Fibroblast of skin of right biceps (primary cell): ENCODE results near the gene ACAA1.
"Not testable (repeated sequence)": the region's sequence is repeated elsewhere in the genome, so short reads cannot be mapped to it uniquely, and the experiment has no call there.

Source experiments
- DNase-seq: peaks from one replicate; pipeline ENCODE4 v3.0.0-alpha.2; 2013

ACAA1 gene

DNA sequence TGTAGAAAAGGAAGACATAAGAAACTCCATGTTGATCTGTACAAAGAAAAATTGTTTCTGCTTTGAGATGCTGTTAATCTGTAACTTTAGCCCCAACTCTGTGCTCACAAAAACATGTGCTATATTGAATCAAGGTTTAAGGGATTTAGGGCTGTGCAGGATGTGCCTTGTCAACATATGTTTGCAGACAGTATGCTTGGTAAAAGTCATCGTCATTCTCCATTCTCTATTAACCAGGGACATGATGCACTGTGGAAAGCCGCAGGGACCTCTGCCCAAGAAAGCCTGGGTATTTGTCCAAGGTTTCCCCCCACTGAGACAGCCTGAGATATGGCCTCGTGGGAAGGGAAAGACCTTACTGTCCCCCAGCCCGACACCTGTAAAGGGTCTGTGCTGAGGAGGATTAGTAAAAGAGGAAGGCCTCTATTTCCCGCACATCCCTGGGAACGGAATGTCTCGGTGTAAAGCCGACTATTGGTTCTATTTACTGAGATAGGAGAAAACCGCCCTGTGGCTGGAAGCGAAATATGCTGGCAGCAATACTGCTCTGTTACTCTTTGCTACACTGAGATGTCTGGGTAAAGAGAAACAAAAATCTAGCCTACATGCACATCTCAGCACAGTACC lies 2.3 kb downstream of the ACAA1 start:
- not testable (repeated sequence) for DNase-seq

DNA sequence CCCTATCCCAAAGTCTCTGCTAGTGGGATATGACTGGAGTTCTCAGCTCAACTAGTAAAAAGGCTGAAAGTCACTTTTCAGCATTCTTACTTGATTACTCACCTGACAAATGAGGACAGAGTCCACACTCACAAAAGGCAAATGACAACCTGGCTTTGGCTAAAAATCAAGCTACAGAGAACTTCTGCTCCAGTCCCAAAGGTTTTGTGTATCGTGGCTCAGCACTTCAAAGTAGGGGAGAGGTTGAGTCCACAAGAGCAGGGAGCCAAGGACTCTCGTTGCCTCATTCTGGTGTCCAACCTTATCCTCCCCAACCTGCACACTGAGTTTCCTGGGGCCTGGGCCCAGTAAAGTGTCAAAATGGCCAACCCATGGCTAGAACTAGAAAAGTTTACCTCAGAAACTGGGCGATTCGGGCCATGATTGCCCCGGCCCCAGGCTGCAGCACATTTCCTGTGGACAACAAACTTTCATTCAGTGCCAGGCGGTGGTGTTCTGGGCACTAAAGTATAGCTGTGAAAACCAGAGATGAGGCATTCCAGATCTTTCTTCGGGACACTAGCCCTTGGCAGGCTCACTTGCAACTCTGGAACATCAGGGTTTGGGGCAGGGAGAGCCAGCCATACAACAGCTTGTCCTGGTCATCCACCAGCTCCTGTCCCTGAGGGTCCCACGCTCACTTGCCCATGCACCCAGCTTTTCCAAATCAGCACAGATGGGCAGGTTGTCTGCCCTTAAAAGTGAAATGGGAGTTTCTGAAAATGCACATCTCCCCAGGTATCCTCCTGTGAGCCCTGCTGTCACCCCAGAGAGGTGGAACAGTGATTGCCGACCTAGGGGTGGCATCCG lies 3.1 kb downstream of the ACAA1 start:
- peak; percentile 7 for DNase-seq

DNA sequence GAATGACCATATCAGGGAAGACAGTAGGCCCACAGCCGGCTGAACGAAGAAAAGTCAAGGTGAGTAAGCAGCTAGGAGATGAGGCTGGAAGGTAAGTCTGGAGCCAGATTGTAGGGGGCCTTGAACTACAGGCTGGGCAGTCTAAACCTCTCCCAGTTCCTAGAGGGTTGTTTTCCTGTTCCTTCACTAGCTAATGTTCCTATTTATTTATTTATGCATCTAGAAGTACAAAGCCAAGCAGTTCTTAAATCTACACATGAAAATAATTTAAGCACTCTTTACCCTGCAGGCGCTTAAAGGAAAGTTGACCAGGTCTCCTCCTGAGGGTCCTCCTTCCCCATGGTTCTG lies 3.7 kb downstream of the ACAA1 start:
- DNase-seq: no peak

GRCh38 chr3:38131621-38132369 lies 5.1 kb downstream of the ACAA1 start:
- DNase-seq: peak; percentile 32

DNA sequence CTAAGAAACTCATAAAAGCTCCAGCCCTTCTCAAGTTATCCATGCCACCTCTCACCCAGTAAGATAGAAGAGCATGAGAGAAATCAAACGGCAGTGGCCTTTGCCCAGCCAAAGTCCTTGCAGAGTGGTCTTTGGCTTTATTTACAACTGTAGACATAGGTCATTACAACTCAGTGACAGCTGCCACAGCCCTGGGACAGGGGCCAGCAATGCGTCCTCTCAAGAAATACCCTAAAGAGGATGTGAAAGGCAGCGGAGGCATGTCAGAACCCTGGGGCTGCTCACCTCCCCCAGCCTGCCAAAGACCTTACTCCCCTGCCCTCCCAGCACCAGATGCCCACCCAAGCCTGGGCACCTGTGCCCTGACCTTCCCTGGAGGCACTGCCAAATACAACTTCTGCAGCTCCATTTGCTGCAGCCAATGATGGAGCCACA lies 6.3 kb downstream of the ACAA1 start:
- DNase-seq: no peak

- DNase-seq: no peak
Measured at GRCh38 chr3:38129058-38129457, 7.9 kb downstream of the ACAA1 start.

DNA sequence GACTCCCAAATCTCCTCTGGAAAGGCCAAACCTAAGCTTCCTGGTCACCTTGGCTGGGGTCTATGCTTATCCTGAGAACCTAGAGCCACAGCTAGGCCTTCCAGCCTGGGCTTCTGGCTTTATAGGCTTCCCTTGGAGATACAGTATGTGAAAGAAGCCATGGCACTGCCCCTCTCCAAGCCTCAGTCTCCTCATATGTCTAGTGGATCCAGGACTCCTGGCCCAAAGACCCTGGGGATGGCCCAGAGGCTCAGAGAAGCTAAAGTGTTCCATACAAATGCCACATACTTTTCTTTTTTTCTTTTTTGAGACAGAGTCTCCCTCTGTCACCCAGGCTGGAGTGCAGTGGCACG lies 8.6 kb downstream of the ACAA1 start:
- no peak for DNase-seq

GRCh38 chr3:38127611-38128302 lies 9.2 kb downstream of the ACAA1 start:
- no peak for DNase-seq

DNA sequence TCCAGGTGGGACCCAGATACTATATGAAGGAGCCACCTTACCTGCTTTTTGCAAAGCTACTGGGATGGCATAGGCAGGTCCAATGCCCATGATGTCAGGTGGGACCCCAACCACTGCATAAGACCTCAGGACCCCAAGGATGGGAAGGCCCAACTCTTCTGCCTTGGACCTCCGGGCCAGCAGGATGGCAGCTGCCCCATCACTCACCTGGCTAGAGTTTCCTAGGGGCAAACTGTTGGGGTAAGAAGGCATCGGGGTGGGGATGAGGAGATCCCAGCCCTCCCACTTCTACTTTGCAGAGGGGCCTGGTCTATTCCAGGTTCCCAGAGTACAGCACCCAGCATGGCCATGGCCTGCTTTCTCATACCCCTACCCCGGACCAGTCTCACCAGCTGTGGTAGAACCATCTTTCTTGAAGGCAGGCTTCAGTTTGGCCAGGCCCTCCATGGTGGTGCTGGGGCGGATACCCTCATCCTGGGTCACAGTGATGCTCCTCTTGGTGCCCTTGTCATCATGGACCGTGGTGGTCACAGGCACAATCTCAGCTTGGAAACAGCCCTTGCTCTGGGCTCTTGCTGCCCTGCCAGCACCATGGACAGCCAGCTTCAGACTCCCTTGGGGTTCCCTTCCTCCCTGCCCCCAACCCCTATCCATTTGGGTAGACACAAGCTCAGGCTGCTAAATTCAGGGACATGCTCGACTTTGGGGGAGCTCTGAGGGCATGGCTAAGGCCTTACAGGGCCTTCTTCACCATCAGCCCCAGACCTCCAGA lies 10.6 kb downstream of the ACAA1 start:
- no peak for DNase-seq

- DNase-seq: no peak
Measured at GRCh38 chr3:38125305-38126120, 11.4 kb downstream of the ACAA1 start.

- DNase-seq: no peak
Measured at GRCh38 chr3:38124324-38125122, 12.4 kb downstream of the ACAA1 start.

- no peak for DNase-seq
Measured at GRCh38 chr3:38122712-38123290, 14.1 kb downstream of the ACAA1 start.

DNA sequence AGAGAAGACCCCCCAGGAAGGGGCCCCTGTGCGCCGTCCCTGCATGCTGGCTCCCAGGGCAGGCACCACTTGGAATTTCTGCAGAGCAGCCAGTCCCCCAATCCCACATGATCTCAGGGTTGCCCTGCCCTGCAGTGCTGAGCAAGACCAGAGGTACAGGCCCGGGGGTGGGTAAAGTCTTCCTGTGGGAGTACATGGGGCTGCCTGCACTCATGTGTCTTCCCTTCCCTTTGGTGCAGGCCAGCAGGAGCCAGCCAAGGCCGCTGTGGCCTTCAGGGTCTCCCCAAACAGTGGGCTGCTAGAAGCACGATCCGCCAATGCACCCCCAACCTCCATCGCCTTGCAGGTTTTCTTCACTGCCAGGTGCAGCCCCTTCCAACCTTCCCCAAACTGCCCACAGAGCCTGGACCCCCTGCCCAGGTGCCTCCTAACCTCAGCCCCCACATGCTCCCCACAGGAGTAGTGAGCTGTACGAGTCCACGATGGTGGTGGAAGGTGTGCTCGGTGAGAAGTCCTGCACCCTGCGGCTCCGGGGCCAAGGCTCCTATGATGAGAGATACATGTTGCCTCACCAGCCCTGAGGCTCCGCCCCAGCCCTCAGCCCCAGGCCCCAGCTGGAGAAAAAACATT lies 15.0 kb downstream of the ACAA1 start:
- DNase-seq: no peak

DNA sequence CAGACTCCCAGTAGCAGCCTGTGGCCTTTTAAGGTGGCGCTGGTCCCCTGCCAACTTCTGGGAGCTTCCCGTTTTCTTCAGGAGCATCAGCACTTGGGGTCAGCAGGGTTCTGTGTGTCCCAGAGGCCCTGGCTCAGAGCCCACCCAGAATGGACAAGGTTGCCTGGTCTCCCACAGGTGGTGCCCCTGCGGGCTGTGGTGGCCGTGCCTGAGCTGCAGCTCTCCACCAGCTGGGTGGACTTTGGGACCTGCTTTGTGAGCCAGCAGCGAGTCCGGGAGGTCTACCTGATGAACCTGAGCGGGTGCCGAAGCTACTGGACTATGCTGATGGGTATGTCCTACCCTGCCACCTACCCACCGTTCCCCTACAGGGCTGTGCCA lies 15.5 kb downstream of the ACAA1 start:
- DNase-seq: no peak

DNA sequence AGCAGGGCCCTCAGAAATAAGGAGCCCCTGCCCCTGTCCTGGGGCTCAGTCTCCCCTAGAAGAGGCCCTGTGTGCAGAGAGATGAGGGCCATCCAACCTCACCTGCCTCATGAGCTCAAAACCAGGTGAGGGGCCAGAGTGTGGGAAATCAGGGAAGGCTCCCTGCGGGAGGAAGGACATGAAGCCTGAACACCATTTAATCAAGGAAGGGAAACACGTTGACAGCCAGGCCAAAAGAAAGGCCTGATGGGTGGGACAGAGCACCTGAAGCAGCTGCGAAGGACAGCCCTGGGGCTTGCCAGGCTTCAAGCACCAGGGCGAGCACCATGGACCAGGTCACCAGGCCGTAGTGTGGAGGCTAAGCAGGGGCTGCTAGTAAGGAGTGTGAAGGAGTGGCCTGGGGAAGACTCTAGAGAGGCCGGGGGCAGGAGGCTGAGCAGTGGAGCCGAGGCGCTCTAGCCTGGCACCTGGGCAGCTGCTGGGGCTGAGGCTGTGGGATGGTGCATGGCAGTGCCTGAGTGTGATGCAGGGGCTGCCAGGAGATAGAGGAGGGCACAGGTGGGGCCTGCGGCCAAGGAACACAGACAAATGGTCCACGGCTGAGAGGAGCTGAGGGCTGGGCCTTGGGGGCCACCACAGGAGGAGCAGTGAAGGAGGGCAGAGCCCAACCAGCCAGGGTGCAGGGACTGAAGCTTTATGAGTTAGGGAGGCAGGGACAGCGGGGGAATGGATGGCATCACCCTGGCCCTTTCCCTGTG lies 16.1 kb downstream of the ACAA1 start:
- DNase-seq: no peak

GRCh38 chr3:38119821-38120692 lies 16.9 kb downstream of the ACAA1 start:
- no peak for DNase-seq

GRCh38 chr3:38119248-38119544 lies 17.7 kb downstream of the ACAA1 start:
- no peak for DNase-seq
